ENCODE data around the gene PCDHGA1.

DNA sequence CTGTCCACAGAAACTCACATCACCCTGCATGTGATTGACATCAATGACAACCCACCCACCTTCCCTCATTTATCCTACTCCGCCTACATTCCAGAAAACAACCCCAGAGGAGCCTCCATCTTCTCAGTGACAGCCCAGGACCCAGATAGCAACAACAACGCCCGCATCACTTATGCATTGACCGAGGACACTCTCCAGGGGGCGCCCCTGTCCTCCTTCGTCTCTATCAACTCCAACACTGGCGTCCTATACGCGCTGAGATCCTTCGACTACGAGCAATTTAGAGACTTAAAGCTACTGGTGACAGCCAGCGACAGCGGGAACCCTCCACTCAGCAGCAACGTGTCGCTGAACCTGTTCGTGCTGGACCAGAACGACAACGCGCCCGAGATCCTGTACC lies 15.0 kb downstream of the PCDHGA1 start:
- TF ChIP-seq, protein P1, sequence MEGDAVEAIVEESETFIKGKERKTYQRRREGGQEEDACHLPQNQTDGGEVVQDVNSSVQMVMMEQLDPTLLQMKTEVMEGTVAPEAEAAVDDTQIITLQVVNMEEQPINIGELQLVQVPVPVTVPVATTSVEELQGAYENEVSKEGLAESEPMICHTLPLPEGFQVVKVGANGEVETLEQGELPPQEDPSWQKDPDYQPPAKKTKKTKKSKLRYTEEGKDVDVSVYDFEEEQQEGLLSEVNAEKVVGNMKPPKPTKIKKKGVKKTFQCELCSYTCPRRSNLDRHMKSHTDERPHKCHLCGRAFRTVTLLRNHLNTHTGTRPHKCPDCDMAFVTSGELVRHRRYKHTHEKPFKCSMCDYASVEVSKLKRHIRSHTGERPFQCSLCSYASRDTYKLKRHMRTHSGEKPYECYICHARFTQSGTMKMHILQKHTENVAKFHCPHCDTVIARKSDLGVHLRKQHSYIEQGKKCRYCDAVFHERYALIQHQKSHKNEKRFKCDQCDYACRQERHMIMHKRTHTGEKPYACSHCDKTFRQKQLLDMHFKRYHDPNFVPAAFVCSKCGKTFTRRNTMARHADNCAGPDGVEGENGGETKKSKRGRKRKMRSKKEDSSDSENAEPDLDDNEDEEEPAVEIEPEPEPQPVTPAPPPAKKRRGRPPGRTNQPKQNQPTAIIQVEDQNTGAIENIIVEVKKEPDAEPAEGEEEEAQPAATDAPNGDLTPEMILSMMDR (conservative IDR thresholded peaks at IDR 0.05; ENCODE audit: low read depth, low read length) = no peak
- no peak for TF ChIP-seq EZH2 (IDR thresholded peaks at IDR 0.05; ENCODE audit: borderline replicate concordance, low read depth, low read length, poor library complexity, severe bottlenecking)

Measured in A673 (cell line).